Measurements from ENCODE around the gene GHRL. TPM values are rescaled to one million over a fixed set of nuclear protein-coding genes. Genes with fewer than 3 reads are reported as not detected.
"Not testable (repeated sequence)": the region's sequence is repeated elsewhere in the genome, so short reads cannot be mapped to it uniquely, and the experiment has no call there.

Gene GHRL
- total RNA-seq, 2 experiments from 2014 or later, result 0.32 to 0.42 TPM

GRCh38 chr3:10299175-10299574, 6.4 kb upstream of the GHRL start:
- CTCF ChIA-PET (ENCODE audit: unreplicated experiment), result no interaction called here
- intact Hi-C loops (cut with micrococcal nuclease; ENCODE audit: unreplicated experiment), result no loop called here

GRCh38 chr3:10298064-10298463, 5.3 kb upstream of the GHRL start:
- intact Hi-C loops (cut with micrococcal nuclease; ENCODE audit: unreplicated experiment); H3K4me2 ChIP-seq (ENCODE audit: low read length); H3K27ac ChIP-seq (ENCODE audit: low read depth, low read length, poor library complexity, severe bottlenecking); CTCF ChIA-PET (ENCODE audit: unreplicated experiment); H3K79me2 ChIP-seq (ENCODE audit: insufficient read depth, low read depth, low read length); DNase-seq (ENCODE audit: low spot score); H3K9me2 ChIP-seq (ENCODE audit: insufficient read depth, low read length); POLR2A ChIA-PET; H3K4me1 ChIP-seq (ENCODE audit: insufficient read depth, low read length, poor library complexity, severe bottlenecking); H3K9me3 ChIP-seq (ENCODE audit: low read length); H2AFZ ChIP-seq (ENCODE audit: low read length); H4K20me1 ChIP-seq (ENCODE audit: insufficient read depth, low read length); H3K4me3 ChIP-seq (ENCODE audit: low read depth, low read length, poor library complexity, severe bottlenecking); BruUV-seq (replicated peaks): not testable (repeated sequence)
- peaks cover 65% of the 10 kb centered on the region for H3K36me3 ChIP-seq (ENCODE audit: insufficient read depth, low read length)

More at GRCh38 chr3:10299175-10299574, 6.4 kb upstream of the GHRL start:
- peak; percentile 58 for TF ChIP-seq CTCF (conservative IDR thresholded peaks at IDR 0.05; ENCODE audit: low read length)
- TF ChIP-seq EZH2phosphoT487 (IDR thresholded peaks at IDR 0.05; ENCODE audit: borderline replicate concordance, low read depth, low read length), result no peak
- Histone ChIP-seq H3K4me3 (ENCODE audit: low read depth, low read length, poor library complexity, severe bottlenecking) (no peak overlapping the region), H3K4me1 (ENCODE audit: insufficient read depth, low read length, poor library complexity, severe bottlenecking) (no peaks in the 10 kb centered on the region), H4K20me1 (ENCODE audit: insufficient read depth, low read length) (no peaks in the 10 kb centered on the region; the same call in 1 of the 2 replicates), H3K9me2 (ENCODE audit: insufficient read depth, low read length) (no peaks in the 10 kb centered on the region), H3K4me2 (ENCODE audit: low read length) (no peak overlapping the region), H3K27ac (ENCODE audit: low read depth, low read length, poor library complexity, severe bottlenecking) (no peak overlapping the region), H3K9me3 (ENCODE audit: low read length) (no peaks in the 10 kb centered on the region), H3K36me3 (ENCODE audit: insufficient read depth, low read length) (peaks cover 68% of the 10 kb centered on the region), H2AFZ (ENCODE audit: low read length) (no peak overlapping the region), H3K79me2 (ENCODE audit: insufficient read depth, low read depth, low read length) (no peaks in the 10 kb centered on the region)
- no TSS peak for BruUV-seq (replicated peaks)
- DNase-seq (ENCODE audit: low spot score), result peak; percentile 15
- POLR2A ChIA-PET, result interaction anchor here (0.5 kb wide), 1 partner anchor 151 kb away, joined by 3 read pairs; no protein-coding TSS in a partner anchor

- POLR2A ChIA-PET, result interaction anchor here (0.6 to 1.0 kb wide), 2 partner anchors 8 to 539 kb away, joined by 3 read pairs; no protein-coding TSS in a partner anchor
Measured at GRCh38 chr3:10294030-10294586, 1.4 kb upstream of the GHRL start.

More at GRCh38 chr3:10294030-10294586, 1.4 kb upstream of the GHRL start:
- H4K20me1 ChIP-seq (ENCODE audit: insufficient read depth, low read length), result no peaks in the 10 kb centered on the region
- peaks cover 37% of the 10 kb centered on the region for H3K36me3 ChIP-seq (ENCODE audit: insufficient read depth, low read length)
- intact Hi-C loops (cut with micrococcal nuclease; ENCODE audit: unreplicated experiment), result no loop called here
- CTCF ChIA-PET (ENCODE audit: unreplicated experiment), result no interaction called here
- H3K9me3 ChIP-seq (ENCODE audit: low read length), result no peaks in the 10 kb centered on the region
- no peaks in the 10 kb centered on the region for H3K79me2 ChIP-seq (ENCODE audit: insufficient read depth, low read depth, low read length)
- no peak overlapping the region for H3K4me3 ChIP-seq (ENCODE audit: low read depth, low read length, poor library complexity, severe bottlenecking)
- no peaks in the 10 kb centered on the region for H3K9me2 ChIP-seq (ENCODE audit: insufficient read depth, low read length)
- no peaks in the 10 kb centered on the region for H3K4me1 ChIP-seq (ENCODE audit: insufficient read depth, low read length, poor library complexity, severe bottlenecking)
- H2AFZ ChIP-seq (ENCODE audit: low read length), result no peak overlapping the region
- TF ChIP-seq EZH2phosphoT487 (IDR thresholded peaks at IDR 0.05; ENCODE audit: borderline replicate concordance, low read depth, low read length) (no peak), CTCF (conservative IDR thresholded peaks at IDR 0.05; ENCODE audit: low read length) (no peak)
- H3K4me2 ChIP-seq (ENCODE audit: low read length), result no peak overlapping the region
- no peak for DNase-seq (ENCODE audit: low spot score)
- BruUV-seq (replicated peaks), result no TSS peak
- H3K27ac ChIP-seq (ENCODE audit: low read depth, low read length, poor library complexity, severe bottlenecking), result no peak overlapping the region
